ENCODE results near the gene SLC48A1.

GRCh38 chr12:47748507-47748828 is 24.6 kb upstream of the SLC48A1 start:
- TF ChIP-seq CTBP1 (IDR thresholded peaks at IDR 0.05; ENCODE audit: borderline replicate concordance): no peak
- no peak for TF ChIP-seq LEF1 (IDR thresholded peaks at IDR 0.05; ENCODE audit: borderline replicate concordance)
- no peak for TF ChIP-seq SP1 (IDR thresholded peaks at IDR 0.05)
- no peak for TF ChIP-seq FOXM1 (IDR thresholded peaks at IDR 0.05; ENCODE audit: borderline replicate concordance)
- no peak for TF ChIP-seq SUZ12 (IDR thresholded peaks at IDR 0.05)

Data from HEK293T (cell line).